Endothelial cell of umbilical vein (primary cell): ENCODE measurements around the gene FBXO22. TPM values are rescaled to one million over a fixed set of nuclear protein-coding genes. Genes with fewer than 3 reads are reported as not detected.

ENCODE experiments used
- BruUV-seq: library from RNA; stranded (reverse); fragments of 400-500 nt; replicated peaks from 2 replicates; lab custom pipeline; 2021; lab: Mats Ljungman, UMichigan
- CTCF ChIA-PET: fragments of 300-600, 350-600 bp; sonication (Branson Sonifier 250); formaldehyde crosslinking; loops from one replicate; lab custom pipeline; 2021; ENCODE audit warnings: antibody characterized with exemption, inconsistent platforms; lab: Charles Lee
- POLR2A ChIA-PET: fragments of 300-600, 350-600 bp; sonication (Branson Sonifier 250); formaldehyde crosslinking; loops from one replicate; lab custom pipeline; 2021; ENCODE audit warnings: antibody characterized with exemption, inconsistent platforms; lab: Charles Lee
- DNase-seq: peaks from one replicate; pipeline ENCODE4 v3.0.0-alpha.2; 2011; ENCODE audit warnings: low read depth, low spot score
- FAIRE-seq: peaks from 2 replicates; lab custom pipeline; 2011; peaks lifted over from hg19 to GRCh38; lab: Jason Lieb, UNC
- H2AFZ ChIP-seq: 2 replicates; pipeline ENCODE4 v1.6.0; 2012; ENCODE audit warnings: low read depth, low read length, control low read depth, inconsistent platforms
- H3K27ac ChIP-seq: 2 replicates; pipeline ENCODE4 v1.5.1; 2011; ENCODE audit warnings: low read depth, mild to moderate bottlenecking, control low read depth, low read length, moderate library complexity; ENCODE audit not compliant: insufficient read depth
- H3K27me3 ChIP-seq, 2 experiments: 2 replicates each; pipeline versions ENCODE4 v1.6.0 to v1.6.1; 2011; ENCODE audit warnings: low read length in 2 of 2, mixed read lengths in 1 of 2; ENCODE audit not compliant: control insufficient read depth in 2 of 2, insufficient read depth in 2 of 2
- H3K36me3 ChIP-seq, 2 experiments: 2 replicates in 1 of 2; 3 replicates in 1 of 2; pipeline ENCODE4 v1.5.1; 2011; ENCODE audit warnings: low read length in 2 of 2, mild to moderate bottlenecking in 1 of 2, moderate library complexity in 1 of 2; ENCODE audit not compliant: control insufficient read depth in 2 of 2, insufficient read depth in 2 of 2; ENCODE audit errors: extremely low read depth in 1 of 2
- H3K4me1 ChIP-seq: 3 replicates; pipeline ENCODE4 v1.5.1; 2011; ENCODE audit warnings: mild to moderate bottlenecking, low read length; ENCODE audit not compliant: control insufficient read depth, insufficient read depth; ENCODE audit errors: extremely low read depth
- H3K4me2 ChIP-seq: 2 replicates; pipeline ENCODE4 v1.6.1; 2011; ENCODE audit warnings: low read length, control low read depth, mixed read lengths; ENCODE audit not compliant: insufficient read depth
- H3K4me3 ChIP-seq, 3 experiments: fragments of 200-600 bp in 1 of 3; sonication (generic), shearing (Covaris generic) in 1 of 3; replicated peaks in 1 of 3; 2 replicates each; pipeline ENCODE4 v1.5.1; 2011 to 2016; ENCODE audit warnings: control low read depth in 3 of 3, low read length in 3 of 3, mild to moderate bottlenecking in 2 of 3, inconsistent platforms in 1 of 3, low read depth in 1 of 3, moderate library complexity in 1 of 3; ENCODE audit not compliant: insufficient read depth in 1 of 3
- H3K79me2 ChIP-seq: 2 replicates; pipeline ENCODE4 v1.6.0; 2012; ENCODE audit warnings: low read length, inconsistent platforms; ENCODE audit not compliant: control insufficient read depth, insufficient read depth
- H3K9ac ChIP-seq: replicated peaks from 2 replicates; pipeline ENCODE3; 2011; ENCODE audit warnings: low read length, control low read depth; ENCODE audit not compliant: insufficient read depth; ENCODE audit errors: extremely low read depth
- H3K9me1 ChIP-seq: replicated peaks from 3 replicates; pipeline ENCODE4 v1.6.0; 2011; ENCODE audit warnings: mild to moderate bottlenecking, low read length; ENCODE audit not compliant: control insufficient read depth, insufficient read depth; ENCODE audit errors: extremely low read depth
- H3K9me3 ChIP-seq: replicated peaks from 2 replicates; pipeline ENCODE4 v1.5.1; 2012; ENCODE audit warnings: low read length, inconsistent platforms; ENCODE audit not compliant: control insufficient read depth, insufficient read depth
- H4K20me1 ChIP-seq: replicated peaks from 2 replicates; pipeline ENCODE3; 2011; ENCODE audit warnings: mild to moderate bottlenecking, low read length; ENCODE audit not compliant: control insufficient read depth, insufficient read depth; ENCODE audit errors: extremely low read depth
- EZH2 ChIP-seq: IDR thresholded peaks from 2 replicates; pipeline ENCODE4 v1.6.1; 2012; ENCODE audit warnings: borderline replicate concordance, low read depth, mild to moderate bottlenecking, moderate library complexity, low read length, inconsistent platforms; ENCODE audit not compliant: severe bottlenecking
- FOS ChIP-seq: IDR thresholded peaks from 2 replicates; pipeline ENCODE4 v1.6.1; 2011; ENCODE audit warnings: mild to moderate bottlenecking, low read length, moderate library complexity, borderline replicate concordance; ENCODE audit not compliant: insufficient read depth
- GATA2 ChIP-seq: IDR thresholded peaks from 2 replicates; pipeline ENCODE4 v1.7.0; 2011; ENCODE audit warnings: low read depth, mild to moderate bottlenecking, moderate library complexity, mixed read lengths, low read length; ENCODE audit not compliant: insufficient read length, insufficient read depth
- JUN ChIP-seq: IDR thresholded peaks from 2 replicates; pipeline ENCODE4 v1.6.1; 2011; ENCODE audit warnings: borderline replicate concordance, low read depth; ENCODE audit not compliant: insufficient read length, insufficient read depth
- MYC ChIP-seq: IDR thresholded peaks from one replicate; pipeline ENCODE4 v1.6.1; 2011; ENCODE audit warnings: mild to moderate bottlenecking, low read depth, low read length
- POLR2A ChIP-seq: IDR thresholded peaks from 2 replicates; pipeline ENCODE4 v1.6.1; 2012; ENCODE audit warnings: low read depth, mild to moderate bottlenecking, control low read depth, low read length
- POLR2AphosphoS5 ChIP-seq: IDR thresholded peaks from 2 replicates; pipeline ENCODE4 v1.6.1; 2012; ENCODE audit warnings: low read depth, mild to moderate bottlenecking, control low read depth, low read length, moderate library complexity; ENCODE audit not compliant: insufficient read depth
- dilution Hi-C: fragments of 300-500 bp; cut with MboI; formaldehyde crosslinking; loops from one replicate; pipeline ENCODE4 v1.15.0; 2019; ENCODE audit warnings: low sequenced_read_pairs; ENCODE audit not compliant: extremely low pct_ligation_motif_present
- intact Hi-C: fragments of 100-400 bp; cut with micrococcal nuclease; formaldehyde crosslinking; loops from one replicate; pipeline ENCODE4 v1.10.0; 2022
- polyA plus RNA-seq, 4 experiments: library from polyadenylated mRNA; depleted of rRNA in 3 of 4; stranded (reverse) in 3 of 4; unstranded in 1 of 4; fragments of >200 nt; gene quantifications; 2 replicates each; pipeline versions ENCODE4 v1.2.1 to v1.2.3, GENCODE V29; 2011 to 2012; ENCODE audit warnings: missing spikeins in 1 of 4
- total RNA-seq: library from RNA; stranded (reverse); gene quantifications from 2 replicates; pipeline ENCODE4 v1.2.3, GENCODE V29; 2021
- TF ChIP-seq, protein P1 (sequence below), 2 donors: IDR thresholded peaks; 1 replicate in 1 of 2; 2 replicates in 1 of 2; pipeline ENCODE4 v1.5.1; 2011; ENCODE audit warnings: low read length in 2 of 2, mild to moderate bottlenecking in 2 of 2, moderate library complexity in 2 of 2, control low read depth in 1 of 2, inconsistent platforms in 1 of 2, low read depth in 1 of 2; ENCODE audit not compliant: insufficient read depth in 1 of 2; ENCODE audit errors: extremely low read depth in 1 of 2
- TF ChIP-seq, protein P2 (sequence below): IDR thresholded peaks from 2 replicates; pipeline ENCODE4 v1.6.1; 2011; ENCODE audit not compliant: insufficient read depth, insufficient read length

Gene FBXO22
- total and polyA plus RNA-seq, 2 donors (not counting 3 experiments of a cell fraction or from before 2014, with no cell fraction given), result 20.8 to 41.6 TPM

DNA sequence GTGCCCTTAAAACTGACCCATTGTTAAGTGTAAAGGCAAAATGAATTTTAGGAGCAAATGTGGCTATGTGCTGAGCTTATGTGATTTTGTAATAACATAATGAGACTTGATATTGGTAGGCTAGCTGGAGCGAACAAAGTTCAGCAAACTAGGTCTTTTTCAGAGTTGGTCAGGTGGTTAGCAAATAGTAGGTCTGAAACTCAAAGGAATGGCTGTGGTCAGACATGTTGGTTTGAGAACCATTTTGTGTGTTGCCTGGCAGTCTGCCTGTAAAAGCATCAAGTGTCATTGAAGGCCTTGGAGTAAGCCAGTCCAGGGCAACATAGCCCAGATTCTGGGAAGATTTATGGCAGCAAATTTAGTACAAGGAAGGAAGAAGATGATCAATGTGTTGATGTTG lies 16.4 kb downstream of the FBXO22 start:
- CTCF ChIA-PET, result interaction anchor here (0.8 to 6.4 kb wide), 3 partner anchors 29 to 219 kb away, joined by 3 to 80 read pairs (median 3); no protein-coding TSS in a partner anchor
- no peak for DNase-seq
- H3K4me2 ChIP-seq, result no peak overlapping the region

More for the DNA sequence above, 16.4 kb downstream of the FBXO22 start:
- intact Hi-C loops (loop anchor here (2.0 to 10.0 kb wide), 3 partner anchors 191 to 228 kb away; no protein-coding TSS in a partner anchor), dilution Hi-C loops (no loop called here)
- Histone ChIP-seq H4K20me1 (no peaks in the 10 kb centered on the region), H3K9me3 (no peaks in the 10 kb centered on the region), H2AFZ (no peak overlapping the region), H3K79me2 (peaks cover 23% of the 10 kb centered on the region), H3K36me3 (peaks cover 5 to 7% of the 10 kb centered on the region in 2 experiments), H3K9me1 (no peaks in the 10 kb centered on the region), H3K4me3 (no peak overlapping the region), H3K9ac (no peak overlapping the region), H3K27me3 (no peaks in the 10 kb centered on the region), H3K27ac (no peak overlapping the region), H3K4me1 (peaks cover 12% of the 10 kb centered on the region)
- POLR2A ChIA-PET, result no interaction called here
- no TSS peak for BruUV-seq
- TF ChIP-seq POLR2AphosphoS5 (no peak), FOS (no peak), JUN (no peak), MYC (no peak), GATA2 (no peak), POLR2A (no peak), EZH2 (no peak)
- TF ChIP-seq, protein P1, sequence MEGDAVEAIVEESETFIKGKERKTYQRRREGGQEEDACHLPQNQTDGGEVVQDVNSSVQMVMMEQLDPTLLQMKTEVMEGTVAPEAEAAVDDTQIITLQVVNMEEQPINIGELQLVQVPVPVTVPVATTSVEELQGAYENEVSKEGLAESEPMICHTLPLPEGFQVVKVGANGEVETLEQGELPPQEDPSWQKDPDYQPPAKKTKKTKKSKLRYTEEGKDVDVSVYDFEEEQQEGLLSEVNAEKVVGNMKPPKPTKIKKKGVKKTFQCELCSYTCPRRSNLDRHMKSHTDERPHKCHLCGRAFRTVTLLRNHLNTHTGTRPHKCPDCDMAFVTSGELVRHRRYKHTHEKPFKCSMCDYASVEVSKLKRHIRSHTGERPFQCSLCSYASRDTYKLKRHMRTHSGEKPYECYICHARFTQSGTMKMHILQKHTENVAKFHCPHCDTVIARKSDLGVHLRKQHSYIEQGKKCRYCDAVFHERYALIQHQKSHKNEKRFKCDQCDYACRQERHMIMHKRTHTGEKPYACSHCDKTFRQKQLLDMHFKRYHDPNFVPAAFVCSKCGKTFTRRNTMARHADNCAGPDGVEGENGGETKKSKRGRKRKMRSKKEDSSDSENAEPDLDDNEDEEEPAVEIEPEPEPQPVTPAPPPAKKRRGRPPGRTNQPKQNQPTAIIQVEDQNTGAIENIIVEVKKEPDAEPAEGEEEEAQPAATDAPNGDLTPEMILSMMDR (IDR thresholded peaks at IDR 0.05; ENCODE audit: extremely low read depth in 1 of 2, insufficient read depth in 1 of 2, low read depth in 1 of 2, low read length in 2 of 2), result no peak
- TF ChIP-seq, protein P2, sequence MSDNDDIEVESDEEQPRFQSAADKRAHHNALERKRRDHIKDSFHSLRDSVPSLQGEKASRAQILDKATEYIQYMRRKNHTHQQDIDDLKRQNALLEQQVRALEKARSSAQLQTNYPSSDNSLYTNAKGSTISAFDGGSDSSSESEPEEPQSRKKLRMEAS, result no peak
- FAIRE-seq, result no peak
